GM12878 (cell line): Measurements from ENCODE around the gene THAP5. TPM values are rescaled to one million over a fixed set of nuclear protein-coding genes. Genes with fewer than 3 reads are reported as not detected.

ENCODE experiments used
- E2F8 ChIP-seq: fragments of 450-650 bp; IDR thresholded peaks from 2 replicates; pipeline ENCODE4 v1.6.1; 2018; ENCODE audit warnings: mild to moderate bottlenecking, low read depth, moderate library complexity; ENCODE audit not compliant: partially characterized antibody
- IKZF1 ChIP-seq: fragments of 450-650 bp; conservative IDR thresholded peaks from 2 replicates; pipeline ENCODE4 v1.6.1; 2017; ENCODE audit warnings: antibody characterized with exemption, mild to moderate bottlenecking
- MXI1 ChIP-seq: fragments of 150-350 bp; IDR thresholded peaks from 2 replicates; pipeline ENCODE4 v1.6.1; 2011; ENCODE audit warnings: low read depth, mild to moderate bottlenecking, inconsistent platforms, low read length, improper control_type of control experiment
- PAX8 ChIP-seq: fragments of 450-650 bp; IDR thresholded peaks from 2 replicates; pipeline ENCODE4 v1.6.1; 2017; ENCODE audit warnings: mild to moderate bottlenecking, moderate library complexity
- RB1 ChIP-seq: fragments of 450-650 bp; formaldehyde crosslinking; IDR thresholded peaks from 2 replicates; pipeline ENCODE4 v1.6.1; 2017; ENCODE audit warnings: mild to moderate bottlenecking, borderline replicate concordance
- RELB ChIP-seq: fragments of 450-650 bp; IDR thresholded peaks from 2 replicates; pipeline ENCODE4 v1.6.1; 2017; ENCODE audit warnings: low read depth, mild to moderate bottlenecking, moderate library complexity
- ZBTB40 ChIP-seq: fragments of 450-650 bp; IDR thresholded peaks from 2 replicates; pipeline ENCODE4 v1.6.1; 2016; ENCODE audit warnings: mild to moderate bottlenecking, moderate library complexity, borderline replicate concordance
- polyA plus RNA-seq, 11 experiments: library from polyadenylated mRNA; depleted of rRNA in 4 of 11; unstranded in 6 of 11; stranded (reverse) in 5 of 11; fragments of >200 nt; fragmentation: Nextera tagmentation in 4 of 11; fragmentation: Illumina TruSeq in 1 of 11; extraction: Ambion mirVana in 4 of 11; extraction: Trizol in 1 of 11; gene quantifications; 1 replicate in 1 of 11; 2 replicates in 10 of 11; pipeline versions ENCODE4 v1.2.1 to v1.2.3, GENCODE V29; 2011 to 2016; ENCODE audit warnings: inconsistent platforms in 2 of 11, missing spikeins in 2 of 11, low read depth in 1 of 11
- total RNA-seq, 4 experiments: library from RNA; depleted of rRNA in 3 of 4; stranded (reverse); fragments of >200 nt in 3 of 4; fragmentation: Illumina TruSeq in 1 of 4; extraction: Trizol in 1 of 4; gene quantifications; 2 replicates each; pipeline versions ENCODE4 v1.2.1 to v1.2.3, GENCODE V29; 2013 to 2021
- TF ChIP-seq, protein P1 (sequence below): IDR thresholded peaks from 2 replicates; pipeline ENCODE4 v1.6.1; 2012; ENCODE audit warnings: low read depth, low read length, improper control_type of control experiment
- TF ChIP-seq, protein P2 (sequence below): IDR thresholded peaks from 2 replicates; pipeline ENCODE4 v1.6.1; 2011; ENCODE audit warnings: mild to moderate bottlenecking, low read depth, low read length, moderate library complexity; ENCODE audit not compliant: insufficient replicate concordance
- TF ChIP-seq, protein P3 (sequence below): fragments of 450-650 bp; IDR thresholded peaks from 2 replicates; pipeline ENCODE4 v1.6.1; 2016; ENCODE audit warnings: mild to moderate bottlenecking
- TF ChIP-seq, protein P4 (sequence below): fragments of 450-650 bp; IDR thresholded peaks from 2 replicates; pipeline ENCODE4 v1.6.1; 2017; ENCODE audit warnings: mild to moderate bottlenecking, low read depth, inconsistent platforms; ENCODE audit not compliant: poor library complexity, severe bottlenecking

Gene THAP5
- total and polyA plus RNA-seq, 10 of the 15 experiments (the other 5 are each of a cell fraction or from before 2014, with no cell fraction given), result 13.0 to 47.7 (median 24.2) TPM

GRCh38 chr7:108569381-108570145, at the start of gene THAP5, which contains the start of gene DNAJB9 (continued):
- peak; percentile 92 for TF ChIP-seq ZBTB40
- TF ChIP-seq MXI1, result peak; percentile 98
- TF ChIP-seq, protein P1, sequence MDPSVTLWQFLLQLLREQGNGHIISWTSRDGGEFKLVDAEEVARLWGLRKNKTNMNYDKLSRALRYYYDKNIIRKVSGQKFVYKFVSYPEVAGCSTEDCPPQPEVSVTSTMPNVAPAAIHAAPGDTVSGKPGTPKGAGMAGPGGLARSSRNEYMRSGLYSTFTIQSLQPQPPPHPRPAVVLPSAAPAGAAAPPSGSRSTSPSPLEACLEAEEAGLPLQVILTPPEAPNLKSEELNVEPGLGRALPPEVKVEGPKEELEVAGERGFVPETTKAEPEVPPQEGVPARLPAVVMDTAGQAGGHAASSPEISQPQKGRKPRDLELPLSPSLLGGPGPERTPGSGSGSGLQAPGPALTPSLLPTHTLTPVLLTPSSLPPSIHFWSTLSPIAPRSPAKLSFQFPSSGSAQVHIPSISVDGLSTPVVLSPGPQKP, result peak; percentile 88
- TF ChIP-seq E2F8, result peak; percentile 87
- TF ChIP-seq, protein P2, sequence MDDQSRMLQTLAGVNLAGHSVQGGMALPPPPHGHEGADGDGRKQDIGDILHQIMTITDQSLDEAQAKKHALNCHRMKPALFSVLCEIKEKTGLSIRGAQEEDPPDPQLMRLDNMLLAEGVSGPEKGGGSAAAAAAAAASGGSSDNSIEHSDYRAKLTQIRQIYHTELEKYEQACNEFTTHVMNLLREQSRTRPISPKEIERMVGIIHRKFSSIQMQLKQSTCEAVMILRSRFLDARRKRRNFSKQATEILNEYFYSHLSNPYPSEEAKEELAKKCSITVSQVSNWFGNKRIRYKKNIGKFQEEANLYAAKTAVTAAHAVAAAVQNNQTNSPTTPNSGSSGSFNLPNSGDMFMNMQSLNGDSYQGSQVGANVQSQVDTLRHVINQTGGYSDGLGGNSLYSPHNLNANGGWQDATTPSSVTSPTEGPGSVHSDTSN, result no peak
- peak; percentile 92 for TF ChIP-seq IKZF1
- TF ChIP-seq, protein P3, sequence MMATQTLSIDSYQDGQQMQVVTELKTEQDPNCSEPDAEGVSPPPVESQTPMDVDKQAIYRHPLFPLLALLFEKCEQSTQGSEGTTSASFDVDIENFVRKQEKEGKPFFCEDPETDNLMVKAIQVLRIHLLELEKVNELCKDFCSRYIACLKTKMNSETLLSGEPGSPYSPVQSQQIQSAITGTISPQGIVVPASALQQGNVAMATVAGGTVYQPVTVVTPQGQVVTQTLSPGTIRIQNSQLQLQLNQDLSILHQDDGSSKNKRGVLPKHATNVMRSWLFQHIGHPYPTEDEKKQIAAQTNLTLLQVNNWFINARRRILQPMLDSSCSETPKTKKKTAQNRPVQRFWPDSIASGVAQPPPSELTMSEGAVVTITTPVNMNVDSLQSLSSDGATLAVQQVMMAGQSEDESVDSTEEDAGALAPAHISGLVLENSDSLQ, result peak; percentile 29; the same call in 1 of the 2 replicates
- TF ChIP-seq RB1, result peak; percentile 37; the same call in 1 of the 2 replicates
- no peak for TF ChIP-seq PAX8
- TF ChIP-seq, protein P4, sequence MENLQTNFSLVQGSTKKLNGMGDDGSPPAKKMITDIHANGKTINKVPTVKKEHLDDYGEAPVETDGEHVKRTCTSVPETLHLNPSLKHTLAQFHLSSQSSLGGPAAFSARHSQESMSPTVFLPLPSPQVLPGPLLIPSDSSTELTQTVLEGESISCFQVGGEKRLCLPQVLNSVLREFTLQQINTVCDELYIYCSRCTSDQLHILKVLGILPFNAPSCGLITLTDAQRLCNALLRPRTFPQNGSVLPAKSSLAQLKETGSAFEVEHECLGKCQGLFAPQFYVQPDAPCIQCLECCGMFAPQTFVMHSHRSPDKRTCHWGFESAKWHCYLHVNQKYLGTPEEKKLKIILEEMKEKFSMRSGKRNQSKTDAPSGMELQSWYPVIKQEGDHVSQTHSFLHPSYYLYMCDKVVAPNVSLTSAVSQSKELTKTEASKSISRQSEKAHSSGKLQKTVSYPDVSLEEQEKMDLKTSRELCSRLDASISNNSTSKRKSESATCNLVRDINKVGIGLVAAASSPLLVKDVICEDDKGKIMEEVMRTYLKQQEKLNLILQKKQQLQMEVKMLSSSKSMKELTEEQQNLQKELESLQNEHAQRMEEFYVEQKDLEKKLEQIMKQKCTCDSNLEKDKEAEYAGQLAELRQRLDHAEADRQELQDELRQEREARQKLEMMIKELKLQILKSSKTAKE, result peak; percentile 3
- TF ChIP-seq RELB, result peak; percentile 52; the same call in 1 of the 2 replicates
